Esophagus muscularis mucosa (tissue), 4 donors: ENCODE data around the gene SCFD2.

Experiments
- CTCF ChIP-seq, 3 experiments: fragments of 200-600 bp in 2 of 3; fragments of 450-650 bp in 1 of 3; sonication (generic) in 2 of 3; IDR thresholded peaks; one replicate each; pipeline ENCODE4 v1.5.1; 2017 to 2019; ENCODE audit warnings: antibody characterized with exemption in 3 of 3, mild to moderate bottlenecking in 2 of 3, moderate library complexity in 1 of 3
- EP300 ChIP-seq: sonication (generic); formaldehyde crosslinking; IDR thresholded peaks from one replicate; pipeline ENCODE4 v1.6.1; 2017; ENCODE audit warnings: antibody characterized with exemption
- POLR2A ChIP-seq: fragments of 450-650 bp; IDR thresholded peaks from one replicate; pipeline ENCODE4 v1.6.1; 2017; ENCODE audit warnings: antibody characterized with exemption, moderate library complexity, mild to moderate bottlenecking, low read depth
- POLR2AphosphoS5 ChIP-seq, 2 donors: sonication (generic); formaldehyde crosslinking; IDR thresholded peaks; one replicate each; pipeline ENCODE4 v1.6.1; 2017; ENCODE audit warnings: antibody characterized with exemption in 2 of 2

GRCh38 chr4:53003959-53004358 is 361.9 kb downstream of the SCFD2 start:
- TF ChIP-seq CTCF (IDR thresholded peaks at IDR 0.05) (no peak), POLR2AphosphoS5 (IDR thresholded peaks at IDR 0.05) (no peak), POLR2A (no peak), EP300 (no peak)
